ENCODE data around the gene ADTRP.

ADTRP gene

DNA sequence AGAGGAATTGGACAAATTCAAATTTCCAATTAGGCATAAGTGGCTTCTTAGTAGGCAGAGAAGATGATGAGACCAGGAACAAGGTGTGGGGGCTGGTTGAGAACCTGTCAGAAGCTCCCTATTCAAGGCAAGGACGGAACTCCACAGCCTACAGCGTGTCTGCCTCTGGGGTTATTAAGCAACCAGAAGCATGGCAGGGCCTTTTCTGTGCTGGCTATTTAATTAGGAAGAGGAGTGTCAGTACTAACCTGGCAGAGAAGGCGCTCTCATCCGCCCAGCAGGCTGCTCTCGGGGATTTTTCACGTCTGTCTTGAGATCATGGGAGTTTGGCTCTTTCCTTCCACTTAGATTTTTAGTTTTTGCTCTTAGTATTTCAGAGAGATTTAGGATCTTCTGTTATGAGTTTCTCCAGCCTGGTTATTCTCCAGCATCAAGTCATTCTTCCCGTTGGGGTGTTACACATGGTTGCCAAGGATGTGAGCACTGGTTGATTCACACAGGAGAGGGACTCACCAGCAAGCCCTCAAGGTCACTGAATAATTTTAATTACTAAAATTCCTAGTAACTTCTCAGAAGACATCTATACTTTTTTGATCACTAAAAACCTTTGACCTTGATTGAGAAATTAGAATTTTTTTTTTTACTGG is 23.9 kb downstream of the ADTRP start:
- DNase-seq = no peak

DNA sequence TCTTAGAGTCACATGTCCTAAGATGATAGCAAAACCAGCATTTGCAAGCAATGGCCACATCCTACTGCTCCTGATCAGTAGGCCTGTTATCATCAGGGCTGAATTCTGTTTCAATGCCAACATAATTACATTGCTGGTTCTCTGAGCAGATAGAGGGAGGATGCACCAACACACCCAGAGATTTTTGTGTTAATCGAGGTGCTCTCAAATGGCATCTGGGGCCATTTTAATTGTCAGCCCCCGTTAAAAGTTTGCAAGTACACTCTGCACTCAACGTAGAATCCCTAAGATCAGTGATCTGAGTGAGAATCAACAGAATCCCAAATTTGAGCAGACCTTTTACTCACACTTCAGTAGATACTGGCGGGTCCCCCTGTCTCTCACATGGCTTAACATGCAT is 24.8 kb downstream of the ADTRP start:
- DNase-seq = no peak

DNA sequence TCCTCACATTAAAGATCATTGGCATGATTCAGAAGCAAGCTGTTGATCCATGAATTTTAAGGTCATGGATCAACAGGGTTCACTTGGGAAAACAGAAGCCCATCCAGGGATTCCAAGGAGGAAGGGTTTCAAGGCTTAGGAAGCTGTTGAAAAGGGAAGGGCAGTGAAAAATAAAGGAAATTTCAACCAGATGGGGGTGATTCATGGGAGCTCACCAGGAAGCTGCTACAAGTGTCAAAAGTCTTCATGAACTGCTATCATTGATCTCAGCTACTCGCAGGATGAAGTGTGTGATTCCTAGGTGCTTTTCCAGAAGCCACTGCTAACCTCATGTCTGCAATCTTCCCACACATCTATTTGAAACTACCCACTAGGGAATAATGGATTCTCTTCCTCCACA is 26.2 kb downstream of the ADTRP start:
- DNase-seq = no peak

- DNase-seq = no peak
Observed at GRCh38 chr6:11750682-11751081, 27.9 kb downstream of the ADTRP start.

DNA sequence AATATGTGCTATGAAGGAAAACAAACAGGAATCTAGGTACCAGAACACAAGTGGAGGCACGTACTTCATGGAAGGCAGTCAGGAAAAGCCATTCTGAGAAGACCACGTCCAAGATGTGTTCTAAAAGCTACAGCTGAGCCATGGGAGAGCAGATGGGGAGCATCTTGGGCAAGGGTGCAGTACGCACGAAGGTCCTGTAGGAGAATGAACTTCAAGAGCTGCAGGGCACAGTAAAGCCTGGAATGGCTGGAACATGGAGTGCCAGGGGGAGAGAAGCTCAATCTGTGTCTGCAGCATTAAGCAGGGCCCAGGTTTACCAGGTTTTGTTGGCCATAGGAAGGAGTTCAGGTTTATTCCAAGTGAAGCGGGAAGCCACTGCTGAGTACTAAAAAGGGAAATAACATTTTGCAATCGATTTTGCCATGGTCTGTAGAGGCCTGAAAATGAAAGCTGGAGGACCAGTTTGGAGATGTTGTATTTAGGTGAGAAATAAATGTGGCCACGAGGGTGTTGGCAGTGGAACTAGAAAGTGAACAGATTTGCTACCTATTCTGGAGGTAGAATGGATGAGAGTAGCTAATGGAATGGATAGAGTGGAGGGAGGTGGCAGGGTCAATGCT is 29.9 kb downstream of the ADTRP start:
- no peak for DNase-seq

DNA sequence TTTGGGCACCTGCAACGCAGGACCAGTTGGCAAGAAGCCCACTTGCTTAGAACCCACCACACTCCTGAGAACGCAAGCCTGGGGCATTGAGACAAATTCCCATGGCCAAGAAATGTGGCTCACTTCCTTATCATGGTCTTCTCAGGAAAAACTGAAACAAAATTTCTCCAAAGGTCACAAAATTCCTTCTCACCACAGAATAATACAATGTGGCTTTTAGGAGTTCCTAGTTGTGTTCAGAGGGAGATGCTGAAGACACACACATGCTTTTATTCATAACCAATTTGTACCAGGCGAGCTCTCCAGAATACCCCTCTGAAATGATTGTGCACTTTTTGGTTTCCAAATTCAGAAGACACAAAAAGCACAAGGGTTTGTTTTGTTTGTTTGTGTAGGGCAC is 31.6 kb downstream of the ADTRP start:
- no peak for DNase-seq

DNA sequence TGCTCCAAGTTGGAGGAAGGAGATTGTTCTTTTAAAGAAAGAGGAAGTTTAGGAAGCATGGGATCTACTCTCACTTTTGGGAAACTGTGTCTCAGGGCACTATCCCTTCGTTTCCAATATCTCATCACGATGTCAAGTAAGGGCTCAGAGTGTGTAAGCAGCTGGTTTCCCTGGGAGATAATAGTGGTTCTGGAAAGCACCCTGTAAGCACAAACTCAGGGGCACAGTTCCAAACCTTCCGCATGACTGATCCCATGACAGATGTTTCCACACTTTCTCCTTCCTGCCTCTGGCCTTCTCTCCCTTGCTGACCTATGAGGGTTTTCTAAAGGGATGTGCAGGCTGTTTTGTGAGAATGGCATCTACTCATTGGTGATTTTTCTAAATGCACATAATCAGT is 33.9 kb downstream of the ADTRP start:
- no peak for DNase-seq

DNA sequence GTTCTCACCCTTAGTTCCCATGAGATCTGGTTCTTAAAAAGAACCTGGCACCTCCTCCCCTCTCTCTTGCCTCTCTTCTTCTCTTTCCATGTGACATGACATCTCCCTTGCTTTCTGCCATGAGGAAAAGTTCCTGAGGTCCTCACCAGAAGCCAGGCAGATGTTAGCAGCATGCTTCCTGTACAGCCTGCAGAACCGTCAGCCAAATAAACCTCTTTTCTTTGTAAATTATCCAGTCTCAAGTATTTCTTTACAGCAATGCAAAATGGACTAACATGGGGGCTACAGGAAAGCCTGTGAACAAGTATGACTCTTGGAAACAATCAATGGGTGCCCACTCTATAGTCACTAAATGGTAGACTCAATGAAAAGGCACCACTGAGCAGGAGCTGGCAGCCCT is 34.5 kb downstream of the ADTRP start:
- no peak for DNase-seq

- no peak for DNase-seq
Observed at GRCh38 chr6:11740875-11741274, 37.7 kb downstream of the ADTRP start.

DNA sequence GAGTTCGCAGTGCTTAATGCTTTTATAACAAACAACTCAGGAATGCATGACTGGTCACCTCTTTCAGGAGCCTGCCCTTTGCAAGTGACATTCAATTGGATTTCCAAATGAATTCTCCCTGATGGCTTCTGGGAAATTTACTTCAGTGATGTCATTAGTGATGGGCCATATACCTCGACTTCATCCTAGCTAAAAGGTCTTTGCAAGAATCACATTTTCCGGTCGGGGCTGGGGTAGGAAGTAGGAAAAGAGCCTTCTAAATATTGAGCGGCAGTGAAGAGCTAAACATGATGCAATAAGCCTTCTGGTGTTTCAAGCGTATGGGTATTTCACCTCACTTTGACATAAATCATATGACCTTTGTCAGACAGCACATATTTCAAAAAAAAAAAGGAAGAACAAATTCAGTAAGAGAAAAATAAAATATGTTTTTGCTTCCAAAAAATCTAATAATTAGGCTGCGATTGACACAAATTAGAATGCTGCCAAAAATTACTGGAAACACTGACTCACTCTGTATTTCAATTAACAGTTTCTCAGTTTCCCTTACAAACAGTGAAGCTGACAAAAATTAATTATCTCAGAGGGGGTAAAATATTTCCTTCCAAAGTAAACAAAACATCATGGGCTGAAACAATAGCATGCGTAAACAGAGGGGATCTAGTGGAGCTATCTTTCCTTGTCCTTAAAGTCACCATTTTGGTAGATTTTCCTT is 39.8 kb downstream of the ADTRP start:
- DNase-seq = no peak

GRCh38 chr6:11738234-11738633 is 40.4 kb downstream of the ADTRP start:
- DNase-seq = no peak

DNA sequence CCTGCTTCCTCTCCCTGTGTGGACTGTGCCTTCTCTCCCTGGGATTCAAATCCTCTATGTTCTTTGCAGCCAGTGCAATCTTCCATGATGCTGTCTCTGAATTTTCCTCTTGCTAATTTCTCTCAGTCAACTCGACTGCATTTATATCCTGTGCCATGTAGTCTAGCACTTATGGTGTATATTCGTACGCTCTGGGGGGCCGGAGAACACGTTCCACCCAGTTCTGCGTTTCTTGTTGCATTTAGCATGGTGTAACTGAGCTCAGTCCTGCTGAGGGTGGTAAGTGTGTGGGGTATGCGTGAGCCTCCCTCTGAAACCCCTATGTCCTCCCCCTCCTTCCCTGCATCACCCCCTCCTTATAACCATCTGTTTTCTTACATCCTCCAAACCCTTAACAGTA is 42.0 kb downstream of the ADTRP start:
- DNase-seq = no peak

GRCh38 chr6:11734861-11735613 is 43.6 kb downstream of the ADTRP start:
- no peak for DNase-seq

GRCh38 chr6:11732036-11732631 is 46.5 kb downstream of the ADTRP start:
- DNase-seq = no peak

DNA sequence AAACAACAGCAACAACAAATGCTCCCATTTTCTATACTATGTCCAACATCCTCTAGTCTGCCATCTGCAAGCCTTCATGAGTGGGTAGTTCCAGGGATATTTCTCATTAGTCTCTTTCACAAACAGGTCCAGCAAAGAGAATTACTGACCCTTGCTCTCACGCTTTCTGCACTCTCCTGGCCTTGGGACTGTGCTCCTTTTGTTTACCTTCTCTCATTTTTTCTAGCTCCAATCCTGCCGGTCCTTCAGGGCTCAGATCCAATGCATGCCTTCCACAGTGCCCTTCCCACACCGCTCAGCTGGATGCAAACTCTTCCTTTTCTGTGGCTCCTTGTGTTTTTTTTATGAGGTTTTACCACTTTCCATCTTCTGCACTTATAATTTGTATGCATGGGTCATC is 47.2 kb downstream of the ADTRP start:
- DNase-seq = no peak

DNA sequence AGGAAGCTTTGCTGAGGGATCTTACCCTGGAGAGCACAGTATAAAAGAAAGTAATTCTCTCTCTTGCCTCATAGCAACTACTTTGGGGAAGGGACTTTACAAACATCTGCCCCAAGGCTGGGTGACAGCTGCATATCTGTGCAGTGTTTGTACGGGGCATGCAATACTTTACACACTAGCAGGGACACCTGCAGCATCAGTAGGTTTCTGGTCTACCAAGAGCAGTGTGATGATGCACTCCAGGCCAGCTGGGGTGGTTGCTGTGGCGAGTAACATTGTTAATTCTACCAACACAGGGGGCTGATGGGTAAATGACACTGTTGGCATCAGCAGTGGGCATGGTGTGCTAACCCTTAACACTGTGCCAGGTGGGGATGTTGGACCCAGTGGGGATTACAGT is 48.0 kb downstream of the ADTRP start:
- no peak for DNase-seq

GRCh38 chr6:11729076-11729475 is 49.5 kb downstream of the ADTRP start:
- DNase-seq = no peak

GRCh38 chr6:11727998-11728961 is 50.3 kb downstream of the ADTRP start:
- DNase-seq = no peak

- DNase-seq = no peak
Observed at GRCh38 chr6:11727346-11727997, 51.1 kb downstream of the ADTRP start.

DNA sequence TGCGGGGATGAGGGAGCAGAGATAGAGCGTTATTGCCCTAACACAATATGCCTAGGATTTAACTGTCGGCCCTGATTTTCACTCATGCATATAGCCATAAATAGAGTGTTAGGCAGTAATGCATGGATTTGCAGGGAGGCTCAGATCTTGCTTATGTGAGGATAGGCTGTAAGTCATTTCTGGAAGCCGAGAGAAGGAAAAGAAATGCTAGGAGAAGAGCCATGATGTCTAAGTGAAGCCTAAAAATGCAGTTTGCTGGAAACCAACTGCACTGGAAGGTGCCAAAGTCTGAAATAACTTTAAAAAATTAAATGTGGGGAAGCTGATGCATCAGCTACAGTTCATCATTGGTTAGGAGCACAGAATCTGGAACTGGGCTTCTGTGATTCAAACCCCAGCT is 54.3 kb downstream of the ADTRP start:
- no peak for DNase-seq

- DNase-seq = no peak
Observed at GRCh38 chr6:11722805-11723631, 55.6 kb downstream of the ADTRP start.

Measured in NCI-H1092 treated with DMSO at 0.1 percent for 48 hours (cell line).